ENCODE results near the gene CPOX. TPM values are rescaled to one million over a fixed set of nuclear protein-coding genes. Genes with fewer than 3 reads are reported as not detected.
"Not testable (repeated sequence)": the region's sequence is repeated elsewhere in the genome, so short reads cannot be mapped to it uniquely, and the experiment has no call there.

CPOX gene
- total RNA-seq, 1 experiment from 2014 or later: 41.7 TPM

DNA sequence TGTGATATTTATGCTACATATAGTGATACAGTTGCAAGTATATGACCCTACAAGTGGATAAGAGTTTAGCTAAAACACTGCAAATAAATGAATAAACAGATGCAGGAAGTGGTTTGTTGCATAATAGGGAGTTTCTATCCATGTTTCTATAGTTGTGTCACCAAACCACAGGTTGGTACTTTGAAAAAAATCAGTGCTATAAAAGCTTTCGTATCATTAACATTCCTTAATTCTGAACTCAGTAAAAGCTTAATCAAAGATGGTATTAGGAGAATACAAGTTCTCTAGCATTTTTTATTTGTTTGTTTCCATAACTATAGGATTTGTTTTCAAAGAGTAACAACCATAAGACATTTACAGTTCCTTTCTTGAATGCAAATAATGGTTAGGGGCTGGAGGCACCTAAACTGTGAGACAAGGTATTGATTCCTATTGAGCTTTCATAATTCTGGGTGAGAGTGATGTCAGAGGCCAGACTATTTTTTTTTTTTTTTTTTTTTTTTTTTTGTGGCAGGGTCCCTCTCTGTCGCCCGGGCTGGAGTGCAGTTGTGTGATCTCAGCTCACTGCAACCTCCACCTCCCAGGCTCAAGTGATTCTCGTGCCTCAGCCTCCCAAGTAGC lies 29.6 kb downstream of the CPOX start:
- peak; percentile 77 for DNase-seq (ENCODE audit: low read depth)

DNA sequence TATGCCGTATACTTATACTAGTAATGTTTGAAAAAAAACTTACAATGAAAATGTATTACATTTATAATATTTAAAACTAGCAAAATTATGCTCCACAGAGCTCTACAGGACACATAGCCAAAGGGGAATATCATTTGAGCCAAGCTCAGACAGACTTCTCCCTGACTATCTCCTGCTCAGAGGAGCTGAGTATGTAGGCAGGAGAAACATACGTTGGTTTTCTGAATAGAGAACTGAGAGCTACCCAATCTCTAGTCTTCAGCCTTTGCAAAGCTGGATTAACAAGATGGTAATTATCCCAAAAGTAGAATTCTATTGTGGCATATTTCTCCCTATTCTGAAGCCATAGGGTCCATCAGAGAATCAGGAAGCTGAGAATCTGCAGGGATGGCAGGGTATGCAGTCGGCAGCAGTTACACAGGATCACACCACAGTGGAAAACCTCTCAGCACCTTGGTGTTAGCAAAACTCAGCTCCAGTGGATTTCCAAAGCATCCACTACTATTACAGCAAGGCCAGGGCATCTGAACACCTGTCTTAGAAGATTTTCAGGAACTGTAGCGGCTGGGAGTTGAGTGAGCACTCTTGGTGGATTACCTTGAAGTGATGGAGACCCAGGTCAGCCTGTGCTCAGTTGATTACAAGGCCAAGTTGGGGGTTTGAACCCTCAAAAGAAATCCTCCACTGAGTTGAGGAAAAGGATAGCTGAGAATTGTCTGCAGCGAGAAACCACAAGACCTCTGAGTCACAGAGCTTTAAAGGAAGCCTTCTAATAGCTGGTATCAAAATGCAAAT lies 31.5 kb downstream of the CPOX start:
- DNase-seq (ENCODE audit: low read depth): peak; percentile 51

DNA sequence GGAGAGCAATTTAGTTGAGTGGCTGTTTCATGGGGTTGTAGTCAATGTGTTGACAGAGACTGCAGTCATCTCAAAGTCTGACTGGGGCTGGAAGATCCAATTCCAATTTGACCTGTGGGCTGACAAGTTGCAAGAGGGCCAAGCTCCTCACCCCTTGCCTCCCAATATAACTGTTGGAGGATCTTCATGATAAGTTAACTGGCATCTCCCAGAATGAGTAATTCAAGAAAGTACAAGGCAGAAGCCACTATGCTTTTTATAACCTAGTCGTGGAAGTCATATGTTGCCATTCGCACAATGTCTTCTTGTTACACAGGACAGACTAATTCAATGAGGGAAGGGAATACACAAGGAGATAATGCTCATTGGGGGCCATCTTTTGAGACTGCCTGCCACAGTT lies 32.5 kb downstream of the CPOX start:
- no peak for DNase-seq (ENCODE audit: low read depth)

DNA sequence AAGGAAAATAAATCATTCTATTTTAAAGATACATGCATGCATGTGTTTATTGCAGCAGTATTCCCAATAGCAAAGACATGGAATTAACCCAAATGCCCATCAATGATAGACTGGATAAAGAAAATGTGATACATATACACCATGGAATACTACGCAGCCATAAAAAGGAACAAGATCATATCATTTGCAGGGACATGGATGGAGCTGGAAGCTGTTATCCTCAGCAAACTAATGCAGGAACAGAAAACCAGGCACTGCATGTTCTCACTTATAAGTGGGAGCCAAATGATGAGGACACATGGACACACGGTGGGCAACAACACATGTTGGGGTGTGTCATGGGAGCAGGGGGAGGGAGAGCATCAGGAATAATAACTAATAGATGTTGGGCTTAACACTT lies 33.6 kb downstream of the CPOX start:
- not testable (repeated sequence) for DNase-seq (ENCODE audit: low read depth)

DNA sequence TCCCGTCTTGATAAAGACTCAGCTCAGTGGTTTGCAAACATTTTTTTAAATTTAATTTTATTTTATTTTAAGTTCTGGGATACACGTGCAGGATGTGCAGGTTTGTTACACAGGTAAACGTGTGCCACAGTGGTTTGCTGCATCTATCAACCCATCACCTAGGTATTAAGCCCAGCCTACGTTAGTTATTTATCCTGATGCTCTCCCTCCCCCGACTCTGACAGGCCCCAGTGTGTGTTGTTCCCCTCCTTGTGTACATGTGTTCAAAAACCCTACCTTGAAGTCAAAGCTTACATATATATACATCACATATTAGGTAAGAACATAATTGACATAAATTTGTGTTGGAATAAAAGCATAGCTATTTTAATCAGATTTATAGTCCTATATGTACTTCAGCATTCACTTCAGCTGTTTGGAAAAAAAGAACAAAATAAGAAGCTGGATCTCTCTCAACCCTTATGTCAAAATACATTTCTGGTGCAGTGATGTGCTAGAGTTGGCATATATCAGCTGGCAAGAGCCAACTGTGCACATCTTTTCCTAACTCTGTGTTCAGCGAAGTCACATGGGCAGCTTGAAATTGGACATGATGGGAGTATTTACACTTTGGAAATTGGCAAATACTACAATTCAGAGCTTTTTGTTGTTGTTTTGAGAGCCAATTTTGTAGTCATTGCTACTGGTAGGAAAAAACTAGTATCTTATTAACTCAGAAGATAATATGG lies 35.1 kb downstream of the CPOX start:
- no peak for DNase-seq (ENCODE audit: low read depth)

DNA sequence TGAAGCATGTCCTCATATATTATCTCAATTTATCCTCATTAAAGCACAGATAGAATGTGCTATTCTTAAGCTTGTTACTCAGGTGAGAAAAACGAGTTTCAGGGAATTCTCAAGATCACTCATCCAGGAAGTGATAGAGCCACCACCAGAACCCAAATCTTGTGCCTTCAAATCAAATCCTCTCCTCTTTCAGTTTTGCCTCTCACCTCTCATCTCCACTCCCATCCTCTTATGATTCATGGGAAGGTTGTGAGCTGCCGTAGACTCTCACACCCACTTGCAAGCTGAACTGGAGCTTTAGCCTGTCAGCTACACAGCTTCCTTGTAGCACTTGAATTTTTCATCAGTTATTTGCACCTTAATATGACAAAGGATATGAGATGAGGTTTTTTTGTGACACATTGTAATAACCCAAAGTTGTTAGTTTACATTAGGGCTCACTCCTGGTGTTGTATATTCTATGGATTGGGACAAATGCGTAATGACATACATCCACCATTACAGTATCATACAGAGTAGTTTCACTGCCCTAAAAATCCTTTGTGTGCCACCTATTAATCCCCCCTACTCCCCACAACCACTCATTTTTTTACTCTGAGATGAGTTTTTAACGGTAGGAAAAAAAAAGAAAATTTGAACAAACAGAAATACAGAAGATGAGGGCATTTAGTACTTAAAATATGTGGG lies 35.9 kb downstream of the CPOX start:
- no peak for DNase-seq (ENCODE audit: low read depth)

- no peak for DNase-seq (ENCODE audit: low read depth)
Measured at GRCh38 chr3:98556164-98557130, 37.0 kb downstream of the CPOX start.

DNA sequence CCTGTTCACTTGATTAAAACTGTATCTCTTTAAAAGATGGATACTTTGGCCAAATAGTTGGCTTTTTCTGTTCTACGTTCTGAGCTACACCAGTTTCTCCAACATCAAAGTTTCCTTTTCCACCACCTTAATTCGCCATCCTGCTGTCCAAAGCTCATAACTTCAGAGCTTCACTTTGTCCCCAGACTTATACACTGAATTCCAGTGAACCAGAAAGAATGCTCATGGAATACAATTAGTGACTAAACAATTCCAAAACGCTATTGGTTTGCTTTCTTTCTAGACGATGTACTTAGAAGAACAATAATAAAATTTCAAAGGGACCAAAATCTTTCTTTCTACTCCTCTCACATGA lies 38.4 kb downstream of the CPOX start:
- no peak for DNase-seq (ENCODE audit: low read depth)

- no peak for DNase-seq (ENCODE audit: low read depth)
Measured at GRCh38 chr3:98554580-98554979, 38.8 kb downstream of the CPOX start.

DNA sequence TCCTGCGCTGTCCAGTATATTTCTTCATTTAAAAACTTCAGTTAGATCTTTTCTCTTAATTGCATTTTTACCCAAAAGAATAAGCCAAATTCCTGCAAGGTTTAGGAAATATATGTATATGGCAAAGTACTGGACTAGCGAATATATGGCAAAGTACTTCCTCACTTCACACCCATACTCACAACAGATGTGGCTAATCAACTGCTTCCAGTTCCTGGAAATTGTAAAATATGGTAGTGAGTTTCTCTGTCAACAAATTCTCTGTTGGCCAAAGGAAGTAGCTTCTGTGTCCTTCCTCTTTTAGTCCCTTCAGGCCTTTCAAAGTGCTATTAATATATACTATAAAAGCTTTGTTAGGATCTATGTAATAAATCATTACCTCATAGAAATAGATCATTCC lies 39.7 kb downstream of the CPOX start:
- no peak for DNase-seq (ENCODE audit: low read depth)

GRCh38 chr3:98553021-98553563 lies 40.3 kb downstream of the CPOX start:
- DNase-seq (ENCODE audit: low read depth): no peak

- no peak for DNase-seq (ENCODE audit: low read depth)
Measured at GRCh38 chr3:98552232-98553020, 41.0 kb downstream of the CPOX start.

DNA sequence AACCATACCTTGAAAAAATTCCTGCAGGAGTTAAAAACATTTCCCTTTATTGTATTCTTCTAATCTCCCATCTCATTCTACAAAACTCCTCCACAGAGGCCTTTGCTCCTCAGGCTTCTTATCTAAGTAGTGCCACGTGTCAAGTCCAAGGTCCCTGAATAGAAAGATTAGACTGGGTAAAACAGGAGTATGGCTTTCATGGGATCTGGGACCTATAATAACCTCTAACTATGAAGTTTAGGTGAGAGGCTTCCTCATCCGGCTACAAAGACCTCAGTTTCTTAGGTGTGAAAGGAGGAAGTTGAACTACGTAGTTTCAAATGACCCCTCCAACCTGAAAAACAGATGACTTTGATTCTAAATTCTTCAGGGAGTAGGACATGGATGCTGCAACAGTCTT lies 41.7 kb downstream of the CPOX start:
- no peak for DNase-seq (ENCODE audit: low read depth)

- no peak for DNase-seq (ENCODE audit: low read depth)
Measured at GRCh38 chr3:98551236-98551635, 42.2 kb downstream of the CPOX start.

GRCh38 chr3:98550833-98551232 lies 42.6 kb downstream of the CPOX start:
- DNase-seq (ENCODE audit: low read depth): no peak

GRCh38 chr3:98548544-98548943 lies 44.9 kb downstream of the CPOX start:
- no peak for DNase-seq (ENCODE audit: low read depth)

DNA sequence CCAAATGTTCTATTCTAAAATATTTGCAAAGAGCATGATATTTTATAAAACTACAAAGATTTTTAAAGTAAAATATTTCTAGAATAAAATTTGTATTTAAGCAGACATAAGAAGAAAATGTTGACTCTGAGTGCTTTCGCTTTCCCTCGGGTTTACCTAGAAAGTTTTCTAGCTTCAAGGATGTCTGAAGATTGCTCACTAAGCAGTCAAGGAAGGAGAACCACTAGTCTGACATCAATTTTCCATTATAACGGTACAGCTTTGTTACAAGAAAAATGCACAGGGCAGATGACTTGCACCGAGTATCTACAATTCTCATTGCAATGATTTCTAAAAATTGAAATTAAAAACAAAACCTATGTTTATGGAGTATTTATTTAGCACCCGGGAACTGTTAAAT lies 47.5 kb downstream of the CPOX start:
- DNase-seq (ENCODE audit: low read depth): no peak

DNA sequence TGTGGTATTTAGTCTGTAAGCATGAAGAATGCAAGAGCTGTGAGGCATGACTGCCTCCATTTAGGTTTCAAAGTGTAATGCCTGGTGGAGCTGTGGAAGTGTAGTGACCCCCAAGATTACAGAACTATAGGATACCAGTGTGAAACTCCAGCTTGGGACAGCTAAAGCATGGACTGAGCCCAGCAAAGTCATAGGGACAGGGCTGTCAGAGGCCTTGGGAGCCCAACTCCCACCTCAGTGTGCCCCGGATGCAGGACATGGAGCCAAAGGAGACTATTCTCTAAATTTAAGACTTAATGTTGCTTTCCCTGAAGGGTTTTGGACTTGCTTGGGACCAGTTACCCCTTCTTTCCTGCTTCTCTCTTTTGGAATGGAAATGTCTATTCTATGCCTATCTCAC lies 50.8 kb downstream of the CPOX start:
- no peak for DNase-seq (ENCODE audit: low read depth)

- no peak for DNase-seq (ENCODE audit: low read depth)
Measured at GRCh38 chr3:98541695-98542094, 51.7 kb downstream of the CPOX start.

GRCh38 chr3:98540346-98540745 lies 53.1 kb downstream of the CPOX start:
- DNase-seq (ENCODE audit: low read depth): no peak
